Stomach (tissue), 9 donors: ENCODE data around the gene SEMA3A. TPM values are rescaled to one million over a fixed set of nuclear protein-coding genes. Genes with fewer than 3 reads are reported as not detected.

Source experiments
- DNase-seq, 2 donors: peaks; one replicate each; pipeline versions ENCODE4 v3.0.0 to v3.0.0-alpha.2; 2013 to 2019
- H3K27ac ChIP-seq, 5 donors: fragments of 200-600 bp in 4 of 5; sonication (generic) in 4 of 5; one replicate each; pipeline ENCODE4 v1.5.1; 2013 to 2019; ENCODE audit warnings: mild to moderate bottlenecking in 1 of 5, moderate library complexity in 1 of 5
- H3K27me3 ChIP-seq, 3 donors: fragments of 200-600 bp; sonication (generic); one replicate each; pipeline ENCODE4 v1.5.1; 2017 to 2019; ENCODE audit warnings: mixed run types in 1 of 3
- H3K36me3 ChIP-seq, 4 donors: fragments of 200-600 bp; sonication (generic); 1 replicate in 3 of 4; 2 replicates in 1 of 4; pipeline ENCODE4 v1.5.1; 2016 to 2019
- H3K4me1 ChIP-seq, 4 donors: fragments of 200-600 bp; sonication (generic); one replicate each; pipeline ENCODE4 v1.5.1; 2016 to 2019
- H3K4me3 ChIP-seq, 4 donors: fragments of 200-600 bp; sonication (generic) in 3 of 4; one replicate each; pipeline ENCODE4 v1.5.1; 2016 to 2019; ENCODE audit warnings: mild to moderate bottlenecking in 1 of 4
- H3K9me3 ChIP-seq, 4 donors: fragments of 200-600 bp; sonication (generic); one replicate each; pipeline ENCODE4 v1.5.1; 2016 to 2019
- CTCF ChIP-seq, 7 experiments: fragments of 450-650 bp in 4 of 7; fragments of 200-600 bp in 3 of 7; sonication (generic) in 3 of 7; IDR thresholded peaks; one replicate each; pipeline ENCODE4 v1.5.1; 2016 to 2019; ENCODE audit warnings: antibody characterized with exemption in 7 of 7, control low read depth in 2 of 7, mild to moderate bottlenecking in 1 of 7
- EP300 ChIP-seq: sonication (generic); formaldehyde crosslinking; IDR thresholded peaks from one replicate; pipeline ENCODE4 v1.6.1; 2017; ENCODE audit warnings: antibody characterized with exemption
- POLR2A ChIP-seq, 4 donors: fragments of 450-650 bp; IDR thresholded peaks; one replicate each; pipeline ENCODE4 v1.6.1; 2016; ENCODE audit warnings: antibody characterized with exemption in 4 of 4, control low read depth in 2 of 4, mild to moderate bottlenecking in 1 of 4, moderate library complexity in 1 of 4
- POLR2AphosphoS5 ChIP-seq, 3 donors: sonication (generic); formaldehyde crosslinking; IDR thresholded peaks; one replicate each; pipeline ENCODE4 v1.6.1; 2016; ENCODE audit warnings: antibody characterized with exemption in 3 of 3
- WGBS, 5 donors: extraction: QIAGEN DNeasy Blood & Tissue Kit in 3 of 5; methylation state at CpG; one replicate each; pipeline versions ENCODE4 v1.1.5 to v1.1.7; 2013 to 2018; 5-methylcytosine and 5-hydroxymethylcytosine counted together
- intact Hi-C: fragments of 100-400 bp; cut with DNase I; formaldehyde crosslinking; loops from one replicate; pipeline ENCODE4 v1.15.1; 2023; ENCODE audit warnings: low total_unique reads
- polyA plus RNA-seq, 3 donors: library from polyadenylated mRNA; stranded (reverse); fragments of 200-250 nt; gene quantifications; one replicate each; pipeline ENCODE4 v1.2.3, GENCODE V29; 2013
- total RNA-seq, 5 donors: library from RNA; depleted of rRNA; stranded (reverse); fragments of >200 nt; gene quantifications; one replicate each; pipeline versions ENCODE4 v1.1.0 to v1.2.3, GENCODE V29; 2014 to 2016
- donor health status: healthy with polysubstance abuse.
- donor health status: Bipolar disorder and iron deficiency.
- donor health status: healthy.

SEMA3A gene
- total and polyA plus RNA-seq, 8 donors: 0.31 to 34.8 (median 2.8) TPM

DNA sequence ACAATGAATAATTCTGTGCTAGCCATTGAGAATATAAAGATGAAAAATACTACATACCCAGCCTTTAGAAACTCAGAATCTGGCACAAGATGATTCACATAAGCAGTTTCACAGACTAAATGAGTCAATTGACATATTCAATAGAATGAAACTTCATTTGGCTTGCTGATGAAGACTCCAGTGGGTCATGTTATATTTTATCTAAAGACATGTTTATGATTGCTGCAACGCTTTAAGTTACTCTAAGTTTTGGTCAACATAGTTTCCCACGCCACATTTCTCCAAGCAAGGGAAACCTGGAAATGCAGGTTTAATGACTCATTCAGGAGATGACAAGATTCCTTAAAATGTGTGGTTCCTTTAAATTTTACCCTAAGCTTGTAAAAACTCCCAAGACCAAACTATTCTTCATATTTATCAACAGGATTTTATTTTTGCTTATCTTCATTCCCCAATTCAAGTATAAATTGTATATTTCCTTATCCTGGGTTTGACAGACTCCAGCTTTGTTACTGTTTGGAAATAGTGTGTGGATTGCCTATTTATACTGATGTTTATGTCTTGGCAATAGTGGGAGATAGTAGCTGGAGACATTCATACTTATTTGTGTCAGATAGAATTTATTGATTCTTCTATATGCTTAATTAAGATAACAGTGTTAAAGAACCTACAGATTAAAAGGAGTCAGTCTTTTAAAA lies 6.6 kb downstream of the SEMA3A start:
- H3K36me3 ChIP-seq: no peaks in the 10 kb centered on the region
- H3K4me1 ChIP-seq: peaks cover 0 to 19% (median 8%) of the 10 kb centered on the region in 4 donors
- no peak overlapping the region for H3K27ac ChIP-seq
- no peak for TF ChIP-seq POLR2AphosphoS5 (IDR thresholded peaks at IDR 0.05)
- TF ChIP-seq POLR2A (IDR thresholded peaks at IDR 0.05): no peak
- TF ChIP-seq CTCF (IDR thresholded peaks at IDR 0.05): no peak
- TF ChIP-seq EP300: no peak
- no peak for DNase-seq
- WGBS, 5 donors: 62 to 81% (median 69%) methylated on average over 2 of the region's 2 CpGs
- no peaks in the 10 kb centered on the region for H3K9me3 ChIP-seq
- H3K4me3 ChIP-seq: no peak overlapping the region
- H3K27me3 ChIP-seq: no peaks in the 10 kb centered on the region
- intact Hi-C loops: no loop called here

GRCh38 chr7:84187087-84187805 lies 7.3 kb downstream of the SEMA3A start:
- TF ChIP-seq POLR2A (IDR thresholded peaks at IDR 0.05): no peak
- no peak for TF ChIP-seq EP300
- no peak for TF ChIP-seq POLR2AphosphoS5 (IDR thresholded peaks at IDR 0.05)
- no peak for TF ChIP-seq CTCF (IDR thresholded peaks at IDR 0.05)
- Histone ChIP-seq H3K4me1 (peaks cover 0 to 19% (median 8%) of the 10 kb centered on the region in 4 donors), H3K27ac (no peak overlapping the region), H3K9me3 (no peaks in the 10 kb centered on the region), H3K27me3 (no peaks in the 10 kb centered on the region), H3K36me3 (no peaks in the 10 kb centered on the region), H3K4me3 (no peak overlapping the region)
- intact Hi-C loops: no loop called here
- peak in 1 of 2 donors; percentile 29 for DNase-seq

- H3K4me1 ChIP-seq: peaks cover 0 to 15% (median 7%) of the 10 kb centered on the region in 4 donors
- intact Hi-C loops: no loop called here
- H3K9me3 ChIP-seq: no peaks in the 10 kb centered on the region
- H3K27me3 ChIP-seq: no peaks in the 10 kb centered on the region
- H3K36me3 ChIP-seq: no peaks in the 10 kb centered on the region
- TF ChIP-seq EP300: no peak
- no peak for TF ChIP-seq CTCF (IDR thresholded peaks at IDR 0.05)
- TF ChIP-seq POLR2AphosphoS5 (IDR thresholded peaks at IDR 0.05): no peak
- no peak for TF ChIP-seq POLR2A (IDR thresholded peaks at IDR 0.05)
- WGBS, 5 donors: 85 to 96% (median 95%) methylated on average over 1 of the region's 1 CpG
- DNase-seq: no peak
- H3K4me3 ChIP-seq: no peak overlapping the region
- H3K27ac ChIP-seq: no peak overlapping the region
Measured at GRCh38 chr7:84183741-84184140, 10.8 kb downstream of the SEMA3A start.

DNA sequence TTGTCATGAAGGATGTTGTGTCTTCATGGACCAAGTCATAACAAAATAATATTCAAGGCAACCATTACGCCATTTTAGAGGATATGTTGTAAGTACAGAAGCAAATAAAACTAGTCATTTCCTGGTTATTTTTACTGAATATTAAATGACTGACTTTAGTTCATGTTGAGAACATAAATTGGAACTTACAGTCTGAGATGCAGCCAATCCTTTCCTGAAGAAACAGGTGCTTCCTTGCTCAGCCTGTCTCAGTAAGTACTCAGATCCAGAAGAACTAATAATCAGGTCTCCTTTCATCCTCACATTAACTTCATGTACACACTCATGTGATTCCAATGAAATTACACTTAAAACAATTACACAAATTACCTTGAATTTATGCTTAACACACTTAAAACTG lies 12.3 kb downstream of the SEMA3A start:
- DNase-seq: no peak
- Histone ChIP-seq H3K9me3 (no peaks in the 10 kb centered on the region), H3K27me3 (no peaks in the 10 kb centered on the region), H3K4me3 (no peak overlapping the region), H3K4me1 (peaks cover 0 to 5% (median under 1%) of the 10 kb centered on the region in 4 donors), H3K36me3 (no peaks in the 10 kb centered on the region), H3K27ac (no peak overlapping the region)
- TF ChIP-seq POLR2AphosphoS5 (IDR thresholded peaks at IDR 0.05): no peak
- no peak for TF ChIP-seq POLR2A (IDR thresholded peaks at IDR 0.05)
- no peak for TF ChIP-seq CTCF (IDR thresholded peaks at IDR 0.05)
- TF ChIP-seq EP300: no peak
- 88 to 98% (median 91%) methylated on average over 1 of the region's 1 CpG for WGBS, 5 donors
- intact Hi-C loops: no loop called here
